ENCODE measurements around the gene TMEM120B. TPM values are rescaled to one million over a fixed set of nuclear protein-coding genes. Genes with fewer than 3 reads are reported as not detected.

TMEM120B gene
- total RNA-seq, 1 experiment from 2014 or later: 8.7 TPM

- H3K9ac ChIP-seq (ENCODE audit: low read length): peak overlapping the region; percentile 48
Observed at GRCh38 chr12:121781998-121782979, 69.7 kb downstream of the TMEM120B start.

GRCh38 chr12:121783766-121784165 is 71.2 kb downstream of the TMEM120B start:
- Histone ChIP-seq H3K36me3 (ENCODE audit: insufficient read depth, low read length) (no peaks in the 10 kb centered on the region), H3K9me2 (replicated peaks; ENCODE audit: insufficient read depth, low read length) (no peaks in the 10 kb centered on the region), H3K4me3 (ENCODE audit: low read length) (no peak overlapping the region), H3K9ac (ENCODE audit: low read length) (no peak overlapping the region), H4K20me1 (ENCODE audit: insufficient read depth, low read depth, low read length) (peaks cover 9% of the 10 kb centered on the region; the same call in 1 of the 2 replicates), H3K4me2 (ENCODE audit: low read depth, low read length, poor library complexity, severe bottlenecking) (no peak overlapping the region), H3K27me3 (ENCODE audit: low read length) (no peaks in the 10 kb centered on the region), H3K27ac (ENCODE audit: low read length) (no peak overlapping the region), H2AFZ (ENCODE audit: low read length) (no peak overlapping the region), H3K4me1 (ENCODE audit: low read length) (peaks cover 19% of the 10 kb centered on the region), H3K9me3 (ENCODE audit: low read length) (no peaks in the 10 kb centered on the region), H3K79me2 (ENCODE audit: low read length) (no peaks in the 10 kb centered on the region)
- DNase-seq: no peak

More at GRCh38 chr12:121781998-121782979, 69.7 kb downstream of the TMEM120B start:
- Histone ChIP-seq H3K79me2 (ENCODE audit: low read length) (no peaks in the 10 kb centered on the region), H3K9me3 (ENCODE audit: low read length) (no peaks in the 10 kb centered on the region), H3K9me2 (replicated peaks; ENCODE audit: insufficient read depth, low read length) (no peaks in the 10 kb centered on the region), H2AFZ (ENCODE audit: low read length) (no peak overlapping the region), H3K27ac (ENCODE audit: low read length) (peak overlapping the region; percentile 49; the same call in 1 of the 2 replicates), H3K27me3 (ENCODE audit: low read length) (no peaks in the 10 kb centered on the region), H3K4me2 (ENCODE audit: low read depth, low read length, poor library complexity, severe bottlenecking) (peak overlapping the region; percentile 49), H3K4me3 (ENCODE audit: low read length) (peak overlapping the region; percentile 22; the same call in 1 of the 2 replicates), H3K4me1 (ENCODE audit: low read length) (peaks cover 19% of the 10 kb centered on the region), H3K36me3 (ENCODE audit: insufficient read depth, low read length) (no peaks in the 10 kb centered on the region), H4K20me1 (ENCODE audit: insufficient read depth, low read depth, low read length) (peaks cover 9% of the 10 kb centered on the region; the same call in 1 of the 2 replicates)
- peak; percentile 56 for DNase-seq

- Histone ChIP-seq H3K27ac (ENCODE audit: low read length) (no peak overlapping the region), H4K20me1 (ENCODE audit: insufficient read depth, low read depth, low read length) (peaks cover 9% of the 10 kb centered on the region; the same call in 1 of the 2 replicates), H3K4me2 (ENCODE audit: low read depth, low read length, poor library complexity, severe bottlenecking) (no peak overlapping the region), H3K9me2 (replicated peaks; ENCODE audit: insufficient read depth, low read length) (no peaks in the 10 kb centered on the region), H3K27me3 (ENCODE audit: low read length) (no peaks in the 10 kb centered on the region), H3K4me3 (ENCODE audit: low read length) (no peak overlapping the region), H2AFZ (ENCODE audit: low read length) (no peak overlapping the region), H3K9ac (ENCODE audit: low read length) (no peak overlapping the region), H3K4me1 (ENCODE audit: low read length) (peaks cover 23% of the 10 kb centered on the region), H3K36me3 (ENCODE audit: insufficient read depth, low read length) (no peaks in the 10 kb centered on the region), H3K9me3 (ENCODE audit: low read length) (no peaks in the 10 kb centered on the region), H3K79me2 (ENCODE audit: low read length) (no peaks in the 10 kb centered on the region)
- no peak for DNase-seq
Observed at GRCh38 chr12:121784460-121784859, 71.9 kb downstream of the TMEM120B start.

- Histone ChIP-seq H3K36me3 (ENCODE audit: insufficient read depth, low read length) (no peaks in the 10 kb centered on the region), H3K27me3 (ENCODE audit: low read length) (no peaks in the 10 kb centered on the region), H3K4me2 (ENCODE audit: low read depth, low read length, poor library complexity, severe bottlenecking) (no peak overlapping the region), H3K9me2 (replicated peaks; ENCODE audit: insufficient read depth, low read length) (no peaks in the 10 kb centered on the region), H4K20me1 (ENCODE audit: insufficient read depth, low read depth, low read length) (peaks cover 9% of the 10 kb centered on the region; the same call in 1 of the 2 replicates), H3K79me2 (ENCODE audit: low read length) (no peaks in the 10 kb centered on the region), H3K4me3 (ENCODE audit: low read length) (no peak overlapping the region), H3K9ac (ENCODE audit: low read length) (no peak overlapping the region), H3K27ac (ENCODE audit: low read length) (no peak overlapping the region), H3K9me3 (ENCODE audit: low read length) (no peaks in the 10 kb centered on the region), H3K4me1 (ENCODE audit: low read length) (peaks cover 28% of the 10 kb centered on the region), H2AFZ (ENCODE audit: low read length) (no peak overlapping the region)
- DNase-seq: no peak
Observed at GRCh38 chr12:121786440-121786825, 73.9 kb downstream of the TMEM120B start.

- H2AFZ ChIP-seq (ENCODE audit: low read length): no peak overlapping the region
- H3K4me1 ChIP-seq (ENCODE audit: low read length): peaks cover 18% of the 10 kb centered on the region
- H3K27me3 ChIP-seq (ENCODE audit: low read length): no peaks in the 10 kb centered on the region
- H3K4me2 ChIP-seq (ENCODE audit: low read depth, low read length, poor library complexity, severe bottlenecking): no peak overlapping the region
- DNase-seq: no peak
- H3K4me3 ChIP-seq (ENCODE audit: low read length): no peak overlapping the region
- no peak overlapping the region for H3K9ac ChIP-seq (ENCODE audit: low read length)
- H4K20me1 ChIP-seq (ENCODE audit: insufficient read depth, low read depth, low read length): peaks cover 3% of the 10 kb centered on the region; the same call in 1 of the 2 replicates
- no peaks in the 10 kb centered on the region for H3K36me3 ChIP-seq (ENCODE audit: insufficient read depth, low read length)
- no peaks in the 10 kb centered on the region for H3K9me3 ChIP-seq (ENCODE audit: low read length)
- no peak overlapping the region for H3K27ac ChIP-seq (ENCODE audit: low read length)
- H3K9me2 ChIP-seq (replicated peaks; ENCODE audit: insufficient read depth, low read length): no peaks in the 10 kb centered on the region
- H3K79me2 ChIP-seq (ENCODE audit: low read length): no peaks in the 10 kb centered on the region
Observed at GRCh38 chr12:121787063-121788025, 74.8 kb downstream of the TMEM120B start.

GRCh38 chr12:121788176-121788818 is 75.7 kb downstream of the TMEM120B start:
- Histone ChIP-seq H3K4me1 (ENCODE audit: low read length) (peaks cover 25% of the 10 kb centered on the region), H3K4me3 (ENCODE audit: low read length) (no peak overlapping the region), H3K9me2 (replicated peaks; ENCODE audit: insufficient read depth, low read length) (no peaks in the 10 kb centered on the region), H3K4me2 (ENCODE audit: low read depth, low read length, poor library complexity, severe bottlenecking) (no peak overlapping the region), H3K9ac (ENCODE audit: low read length) (no peak overlapping the region), H3K36me3 (ENCODE audit: insufficient read depth, low read length) (no peaks in the 10 kb centered on the region), H3K27ac (ENCODE audit: low read length) (no peak overlapping the region), H3K79me2 (ENCODE audit: low read length) (no peaks in the 10 kb centered on the region), H3K9me3 (ENCODE audit: low read length) (no peaks in the 10 kb centered on the region), H2AFZ (ENCODE audit: low read length) (no peak overlapping the region), H3K27me3 (ENCODE audit: low read length) (no peaks in the 10 kb centered on the region), H4K20me1 (ENCODE audit: insufficient read depth, low read depth, low read length) (no peaks in the 10 kb centered on the region)
- no peak for DNase-seq

- H2AFZ ChIP-seq (ENCODE audit: low read length): 0 out of 2 replicates have a peak overlapping the region, but pooled peaks have one; percentile 39
Observed at GRCh38 chr12:121789233-121789781, 76.8 kb downstream of the TMEM120B start.

More at GRCh38 chr12:121789233-121789781, 76.8 kb downstream of the TMEM120B start:
- Histone ChIP-seq H3K27me3 (ENCODE audit: low read length) (no peaks in the 10 kb centered on the region), H3K4me1 (ENCODE audit: low read length) (peaks cover 34% of the 10 kb centered on the region), H4K20me1 (ENCODE audit: insufficient read depth, low read depth, low read length) (no peaks in the 10 kb centered on the region), H3K27ac (ENCODE audit: low read length) (no peak overlapping the region), H3K9me2 (replicated peaks; ENCODE audit: insufficient read depth, low read length) (no peaks in the 10 kb centered on the region), H3K9me3 (ENCODE audit: low read length) (no peaks in the 10 kb centered on the region), H3K36me3 (ENCODE audit: insufficient read depth, low read length) (no peaks in the 10 kb centered on the region), H3K4me2 (ENCODE audit: low read depth, low read length, poor library complexity, severe bottlenecking) (peak overlapping the region; percentile 34), H3K9ac (ENCODE audit: low read length) (peak overlapping the region; percentile 51), H3K79me2 (ENCODE audit: low read length) (no peaks in the 10 kb centered on the region), H3K4me3 (ENCODE audit: low read length) (no peak overlapping the region; the same call in 1 of the 2 replicates)
- DNase-seq: no peak

All from Karpas-422 (cell line).